K562 (cell line): Measurements from ENCODE around the gene NOS2.

Source experiments
- CEBPZ ChIP-seq: fragments of 150-350 bp; IDR thresholded peaks from 2 replicates; pipeline ENCODE4 v1.6.1; 2014; ENCODE audit warnings: low read depth, mild to moderate bottlenecking, low read length, borderline replicate concordance
- CHD2 ChIP-seq: IDR thresholded peaks from 2 replicates; pipeline ENCODE4 v1.6.1; 2011; ENCODE audit warnings: low read depth, low read length
- CTCF ChIP-seq, 3 experiments: IDR thresholded peaks in 2 of 3; conservative IDR thresholded peaks in 1 of 3; 2 replicates each; pipeline ENCODE4 v1.5.1; 2011 to 2012; ENCODE audit warnings: low read length in 3 of 3, mild to moderate bottlenecking in 3 of 3, control low read depth in 2 of 3, improper control_type of control experiment in 1 of 3, inconsistent platforms in 1 of 3, low read depth in 1 of 3, mixed read lengths in 1 of 3, moderate library complexity in 1 of 3; ENCODE audit not compliant: insufficient read depth in 2 of 3
- EZH2 ChIP-seq: IDR thresholded peaks from 2 replicates; pipeline ENCODE4 v1.6.1; 2012; ENCODE audit warnings: low read depth, mild to moderate bottlenecking, inconsistent platforms, low read length, borderline replicate concordance
- KAT7 ChIP-seq: sonication (generic); formaldehyde crosslinking; IDR thresholded peaks from 2 replicates; pipeline ENCODE4 v1.8.0; 2022; ENCODE audit warnings: missing genetic modification reagents, mild to moderate bottlenecking, borderline replicate concordance
- MAX ChIP-seq: sonication (generic); formaldehyde crosslinking; IDR thresholded peaks from 2 replicates; pipeline ENCODE4 v1.9.0; 2022; ENCODE audit warnings: mild to moderate bottlenecking, missing genetic modification reagents
- RBM22 ChIP-seq: fragments of 200-400 bp; formaldehyde crosslinking; IDR thresholded peaks from 2 replicates; pipeline ENCODE4 v1.6.1; 2018; ENCODE audit warnings: low read length, low read depth; ENCODE audit not compliant: poor library complexity, severe bottlenecking
- RFX1 ChIP-seq: fragments of 450-650 bp; IDR thresholded peaks from 2 replicates; pipeline ENCODE4 v1.6.1; 2016; ENCODE audit warnings: mild to moderate bottlenecking, moderate library complexity
- SREBF2 ChIP-seq: sonication (generic); formaldehyde crosslinking; IDR thresholded peaks from 2 replicates; pipeline ENCODE4 v1.4.0; 2020; ENCODE audit warnings: mild to moderate bottlenecking, missing genetic modification reagents
- ZBTB40 ChIP-seq, 2 experiments: fragments of 450-650 bp in 1 of 2; sonication (generic) in 1 of 2; formaldehyde crosslinking in 1 of 2; IDR thresholded peaks; 2 replicates each; pipeline versions ENCODE4 v1.7.1 to v1.9.0; 2016 to 2022; ENCODE audit warnings: inconsistent platforms in 1 of 2, mild to moderate bottlenecking in 1 of 2, missing genetic modification reagents in 1 of 2
- ZNF644 ChIP-seq: fragments of 200-800 bp; sonication (Bioruptor generic); IDR thresholded peaks from 2 replicates; pipeline ENCODE4 v1.6.1; 2016; ENCODE audit warnings: low read depth, missing genetic modification characterization, missing compliant biosample characterization

GRCh38 chr17:27810211-27810901 lies 10.0 kb upstream of the NOS2 start:
- TF ChIP-seq CTCF (IDR thresholded peaks at IDR 0.05 in 2 of 3, conservative IDR thresholded peaks at IDR 0.05 in 1 of 3; ENCODE audit: insufficient read depth in 2 of 3, low read depth in 1 of 3, low read length in 3 of 3) = no peak
- no peak for TF ChIP-seq CHD2
- TF ChIP-seq SREBF2 = no peak
- TF ChIP-seq RBM22 = no peak
- no peak for TF ChIP-seq RFX1
- no peak for TF ChIP-seq ZNF644 (tag)
- TF ChIP-seq EZH2 = no peak
- no peak for TF ChIP-seq MAX (CRISPR knock-in tag)
- no peak for TF ChIP-seq KAT7
- no peak for TF ChIP-seq ZBTB40 (IDR thresholded peaks at IDR 0.05)
- TF ChIP-seq ZBTB40 (CRISPR knock-in tag; IDR thresholded peaks at IDR 0.05) = no peak
- no peak for TF ChIP-seq CEBPZ
